Choroid plexus epithelial cell (primary cell): ENCODE measurements around the gene ABCC2.

ENCODE experiments used
- DNase-seq: peaks from one replicate; pipeline ENCODE4 v3.0.0-alpha.2; 2010; ENCODE audit warnings: low read depth
- H3K4me3 ChIP-seq: 2 replicates; pipeline ENCODE4 v1.5.1; 2011; ENCODE audit warnings: low read depth, mild to moderate bottlenecking, control low read depth, low read length, moderate library complexity
- CTCF ChIP-seq: conservative IDR thresholded peaks from 2 replicates; pipeline ENCODE4 v1.5.1; 2011; ENCODE audit warnings: low read depth, mild to moderate bottlenecking, control low read depth, inconsistent platforms, low read length, moderate library complexity

ABCC2 gene

GRCh38 chr10:99793819-99794218 is 11.4 kb downstream of the ABCC2 start:
- TF ChIP-seq CTCF, result no peak
- no peak for DNase-seq
- no peak overlapping the region for H3K4me3 ChIP-seq

DNA sequence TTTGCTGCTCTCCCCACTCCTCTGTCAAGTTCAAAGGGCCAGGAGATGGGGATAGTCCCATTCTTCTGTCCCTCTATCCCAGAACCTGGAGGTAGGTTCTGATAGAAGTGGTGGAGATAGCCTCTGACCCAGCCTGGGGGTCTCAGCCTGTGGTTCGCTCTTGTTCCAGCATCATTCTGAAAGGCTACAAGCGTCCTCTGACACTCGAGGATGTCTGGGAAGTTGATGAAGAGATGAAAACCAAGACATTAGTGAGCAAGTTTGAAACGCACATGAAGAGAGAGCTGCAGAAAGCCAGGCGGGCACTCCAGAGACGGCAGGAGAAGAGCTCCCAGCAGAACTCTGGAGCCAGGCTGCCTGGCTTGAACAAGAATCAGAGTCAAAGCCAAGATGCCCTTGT is 14.5 kb downstream of the ABCC2 start:
- TF ChIP-seq CTCF, result no peak
- no peak overlapping the region for H3K4me3 ChIP-seq
- no peak for DNase-seq

- no peak overlapping the region for H3K4me3 ChIP-seq
- TF ChIP-seq CTCF, result no peak
- DNase-seq, result no peak
Measured at GRCh38 chr10:99798031-99798430, 15.6 kb downstream of the ABCC2 start.

GRCh38 chr10:99798920-99799319 is 16.5 kb downstream of the ABCC2 start:
- TF ChIP-seq CTCF, result no peak
- DNase-seq, result no peak
- H3K4me3 ChIP-seq, result no peak overlapping the region

DNA sequence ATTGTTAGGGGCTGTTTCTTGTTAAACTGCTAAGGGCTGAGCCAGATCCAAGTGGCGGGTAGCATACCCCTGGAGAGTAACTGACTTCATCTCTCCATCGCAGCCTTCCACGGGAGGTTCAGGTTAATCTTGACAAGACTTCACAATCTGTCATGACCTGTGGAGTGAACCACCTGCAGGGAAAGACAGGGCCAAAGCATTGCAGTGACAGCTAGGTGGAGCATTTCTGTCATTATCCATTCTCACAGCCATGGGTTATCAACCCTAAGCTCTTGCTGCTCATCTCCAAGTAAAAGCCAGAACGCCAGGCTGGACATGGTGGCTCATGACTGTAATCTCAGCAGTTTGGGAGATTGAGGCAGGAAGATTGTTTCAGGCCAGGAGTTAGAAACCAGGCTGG is 17.2 kb downstream of the ABCC2 start:
- DNase-seq, result no peak
- no peak for TF ChIP-seq CTCF
- no peak overlapping the region for H3K4me3 ChIP-seq

DNA sequence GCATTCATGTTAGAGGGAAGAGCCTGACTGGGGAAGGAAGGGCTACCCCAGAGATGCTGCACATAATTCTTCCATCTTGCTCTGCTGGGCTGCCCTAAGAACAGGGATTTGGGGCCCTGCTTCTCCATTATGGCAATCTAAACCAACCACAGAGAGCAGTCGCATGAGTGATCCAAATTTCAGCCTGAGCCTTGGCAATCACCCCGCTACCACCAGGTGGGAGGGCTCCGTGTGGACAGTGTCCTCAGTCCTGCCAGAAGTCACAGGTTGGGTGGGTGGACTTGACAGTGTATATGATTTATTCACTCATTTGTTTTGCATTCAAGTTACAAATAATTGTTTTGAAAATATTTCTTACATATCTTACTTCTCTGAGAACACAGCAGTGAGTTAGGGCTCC is 22.0 kb downstream of the ABCC2 start:
- no peak for DNase-seq
- H3K4me3 ChIP-seq, result no peak overlapping the region
- TF ChIP-seq CTCF, result no peak

GRCh38 chr10:99805190-99805589 is 22.8 kb downstream of the ABCC2 start:
- no peak for TF ChIP-seq CTCF
- no peak overlapping the region for H3K4me3 ChIP-seq
- DNase-seq, result no peak
